Ishikawa (cell line): ENCODE measurements around the gene TTLL12.

ENCODE experiments used
- CEBPB ChIP-seq: IDR thresholded peaks from 2 replicates; pipeline ENCODE4 v1.6.1; 2012
- CREB1 ChIP-seq: IDR thresholded peaks from 2 replicates; pipeline ENCODE4 v1.6.1; 2012; ENCODE audit warnings: low read depth
- EGR1 ChIP-seq: IDR thresholded peaks from 2 replicates; pipeline ENCODE4 v1.6.1; 2012
- EP300 ChIP-seq: IDR thresholded peaks from 2 replicates; pipeline ENCODE4 v1.6.1; 2012; ENCODE audit warnings: borderline replicate concordance
- FOXM1 ChIP-seq: IDR thresholded peaks from 2 replicates; pipeline ENCODE4 v1.6.1; 2012; ENCODE audit warnings: low read depth, borderline replicate concordance
- NFIC ChIP-seq: IDR thresholded peaks from 2 replicates; pipeline ENCODE4 v1.6.1; 2012
- RAD21 ChIP-seq: IDR thresholded peaks from 2 replicates; pipeline ENCODE4 v1.6.1; 2012; ENCODE audit warnings: low read depth
- TAF1 ChIP-seq: IDR thresholded peaks from 2 replicates; pipeline ENCODE4 v1.6.1; 2012; ENCODE audit warnings: low read depth, mild to moderate bottlenecking
- TCF12 ChIP-seq: IDR thresholded peaks from 2 replicates; pipeline ENCODE4 v1.6.1; 2012; ENCODE audit warnings: low read depth
- TEAD4 ChIP-seq: IDR thresholded peaks from 2 replicates; pipeline ENCODE4 v1.6.1; 2012
- YY1 ChIP-seq: IDR thresholded peaks from 2 replicates; pipeline ENCODE4 v1.6.1; 2012; ENCODE audit warnings: low read depth
- ZBTB7A ChIP-seq: IDR thresholded peaks from 2 replicates; pipeline ENCODE4 v1.6.1; 2012; ENCODE audit warnings: low read depth
- TF ChIP-seq, protein P1 (sequence below): IDR thresholded peaks from 2 replicates; pipeline ENCODE4 v1.6.1; 2012
- TF ChIP-seq, protein P2 (sequence below): IDR thresholded peaks from 2 replicates; pipeline ENCODE4 v1.6.1; 2012; ENCODE audit warnings: low read depth, mild to moderate bottlenecking
- TF ChIP-seq, protein P3 (sequence below): IDR thresholded peaks from 2 replicates; pipeline ENCODE4 v1.6.1; 2012

The TTLL12 gene

DNA sequence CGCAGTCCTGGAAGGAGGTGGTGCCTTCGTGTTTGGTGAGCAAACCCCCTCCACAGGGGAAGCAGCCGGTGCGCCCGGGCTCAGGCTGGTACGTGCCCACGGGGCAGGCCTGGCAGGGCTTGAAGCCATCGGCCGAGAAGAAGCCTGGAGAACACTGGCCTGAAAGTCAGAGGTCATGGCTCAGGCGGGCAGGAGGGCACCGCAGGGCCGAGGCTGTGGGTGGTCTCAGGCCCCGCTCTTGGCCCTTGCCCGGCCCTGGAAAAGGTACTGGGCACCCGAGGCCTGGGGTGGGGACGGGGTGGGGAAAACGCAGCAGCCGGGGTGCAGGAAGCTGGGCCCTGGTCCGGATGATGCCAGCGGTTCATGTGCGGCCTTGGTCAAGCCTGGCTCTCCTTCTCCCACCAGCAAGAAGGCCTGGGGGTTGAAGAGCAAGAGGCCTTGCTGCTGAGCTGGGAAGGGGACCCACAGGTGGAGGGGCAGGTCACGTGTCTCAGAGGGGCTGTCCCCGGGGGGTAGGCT, 25.6 kb upstream of the TTLL12 start:
- TF ChIP-seq TCF12 = no peak
- TF ChIP-seq ZBTB7A = no peak
- TF ChIP-seq, protein P1, sequence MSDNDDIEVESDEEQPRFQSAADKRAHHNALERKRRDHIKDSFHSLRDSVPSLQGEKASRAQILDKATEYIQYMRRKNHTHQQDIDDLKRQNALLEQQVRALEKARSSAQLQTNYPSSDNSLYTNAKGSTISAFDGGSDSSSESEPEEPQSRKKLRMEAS = no peak
- no peak for TF ChIP-seq CEBPB
- TF ChIP-seq YY1 = no peak
- TF ChIP-seq TAF1 = no peak
- no peak for TF ChIP-seq EP300
- TF ChIP-seq FOXM1 = no peak
- TF ChIP-seq EGR1 = no peak
- TF ChIP-seq, protein P2, sequence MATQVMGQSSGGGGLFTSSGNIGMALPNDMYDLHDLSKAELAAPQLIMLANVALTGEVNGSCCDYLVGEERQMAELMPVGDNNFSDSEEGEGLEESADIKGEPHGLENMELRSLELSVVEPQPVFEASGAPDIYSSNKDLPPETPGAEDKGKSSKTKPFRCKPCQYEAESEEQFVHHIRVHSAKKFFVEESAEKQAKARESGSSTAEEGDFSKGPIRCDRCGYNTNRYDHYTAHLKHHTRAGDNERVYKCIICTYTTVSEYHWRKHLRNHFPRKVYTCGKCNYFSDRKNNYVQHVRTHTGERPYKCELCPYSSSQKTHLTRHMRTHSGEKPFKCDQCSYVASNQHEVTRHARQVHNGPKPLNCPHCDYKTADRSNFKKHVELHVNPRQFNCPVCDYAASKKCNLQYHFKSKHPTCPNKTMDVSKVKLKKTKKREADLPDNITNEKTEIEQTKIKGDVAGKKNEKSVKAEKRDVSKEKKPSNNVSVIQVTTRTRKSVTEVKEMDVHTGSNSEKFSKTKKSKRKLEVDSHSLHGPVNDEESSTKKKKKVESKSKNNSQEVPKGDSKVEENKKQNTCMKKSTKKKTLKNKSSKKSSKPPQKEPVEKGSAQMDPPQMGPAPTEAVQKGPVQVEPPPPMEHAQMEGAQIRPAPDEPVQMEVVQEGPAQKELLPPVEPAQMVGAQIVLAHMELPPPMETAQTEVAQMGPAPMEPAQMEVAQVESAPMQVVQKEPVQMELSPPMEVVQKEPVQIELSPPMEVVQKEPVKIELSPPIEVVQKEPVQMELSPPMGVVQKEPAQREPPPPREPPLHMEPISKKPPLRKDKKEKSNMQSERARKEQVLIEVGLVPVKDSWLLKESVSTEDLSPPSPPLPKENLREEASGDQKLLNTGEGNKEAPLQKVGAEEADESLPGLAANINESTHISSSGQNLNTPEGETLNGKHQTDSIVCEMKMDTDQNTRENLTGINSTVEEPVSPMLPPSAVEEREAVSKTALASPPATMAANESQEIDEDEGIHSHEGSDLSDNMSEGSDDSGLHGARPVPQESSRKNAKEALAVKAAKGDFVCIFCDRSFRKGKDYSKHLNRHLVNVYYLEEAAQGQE = no peak
- no peak for TF ChIP-seq NFIC
- TF ChIP-seq, protein P3, sequence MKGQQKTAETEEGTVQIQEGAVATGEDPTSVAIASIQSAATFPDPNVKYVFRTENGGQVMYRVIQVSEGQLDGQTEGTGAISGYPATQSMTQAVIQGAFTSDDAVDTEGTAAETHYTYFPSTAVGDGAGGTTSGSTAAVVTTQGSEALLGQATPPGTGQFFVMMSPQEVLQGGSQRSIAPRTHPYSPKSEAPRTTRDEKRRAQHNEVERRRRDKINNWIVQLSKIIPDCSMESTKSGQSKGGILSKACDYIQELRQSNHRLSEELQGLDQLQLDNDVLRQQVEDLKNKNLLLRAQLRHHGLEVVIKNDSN = no peak
- TF ChIP-seq CREB1 = no peak
- no peak for TF ChIP-seq RAD21
- TF ChIP-seq TEAD4 = no peak

DNA sequence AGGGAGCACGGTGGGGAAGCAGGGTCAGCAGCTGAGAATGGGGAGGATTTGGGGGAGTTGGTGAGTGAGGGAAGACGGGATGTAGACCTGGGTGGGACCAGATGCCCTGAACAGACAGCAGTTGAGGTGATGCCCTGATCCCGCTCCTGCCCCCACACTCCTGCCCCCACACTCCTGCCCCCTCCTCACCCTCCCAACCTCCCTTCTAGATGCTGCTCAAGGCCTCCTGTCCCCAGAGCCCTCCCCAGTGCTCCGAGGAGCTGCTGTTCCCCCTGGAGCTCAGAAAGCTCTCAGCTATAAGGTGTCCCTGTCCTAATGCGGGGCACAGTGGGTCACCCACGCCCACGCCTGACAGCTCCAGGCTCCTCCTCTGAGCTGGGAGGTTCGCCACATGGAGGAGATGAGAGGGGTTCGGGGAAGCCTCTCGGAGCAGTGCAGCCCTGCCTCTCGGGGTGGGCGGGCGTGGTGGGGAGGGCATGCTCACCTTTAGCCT, 25.1 kb upstream of the TTLL12 start:
- TF ChIP-seq CEBPB = no peak
- TF ChIP-seq FOXM1 = no peak
- TF ChIP-seq TCF12 = no peak
- no peak for TF ChIP-seq TAF1
- no peak for TF ChIP-seq CREB1
- TF ChIP-seq, protein P3 = no peak
- no peak for TF ChIP-seq YY1
- TF ChIP-seq EP300 = no peak
- TF ChIP-seq RAD21 = no peak
- no peak for TF ChIP-seq NFIC
- TF ChIP-seq, protein P2 = no peak
- no peak for TF ChIP-seq ZBTB7A

DNA sequence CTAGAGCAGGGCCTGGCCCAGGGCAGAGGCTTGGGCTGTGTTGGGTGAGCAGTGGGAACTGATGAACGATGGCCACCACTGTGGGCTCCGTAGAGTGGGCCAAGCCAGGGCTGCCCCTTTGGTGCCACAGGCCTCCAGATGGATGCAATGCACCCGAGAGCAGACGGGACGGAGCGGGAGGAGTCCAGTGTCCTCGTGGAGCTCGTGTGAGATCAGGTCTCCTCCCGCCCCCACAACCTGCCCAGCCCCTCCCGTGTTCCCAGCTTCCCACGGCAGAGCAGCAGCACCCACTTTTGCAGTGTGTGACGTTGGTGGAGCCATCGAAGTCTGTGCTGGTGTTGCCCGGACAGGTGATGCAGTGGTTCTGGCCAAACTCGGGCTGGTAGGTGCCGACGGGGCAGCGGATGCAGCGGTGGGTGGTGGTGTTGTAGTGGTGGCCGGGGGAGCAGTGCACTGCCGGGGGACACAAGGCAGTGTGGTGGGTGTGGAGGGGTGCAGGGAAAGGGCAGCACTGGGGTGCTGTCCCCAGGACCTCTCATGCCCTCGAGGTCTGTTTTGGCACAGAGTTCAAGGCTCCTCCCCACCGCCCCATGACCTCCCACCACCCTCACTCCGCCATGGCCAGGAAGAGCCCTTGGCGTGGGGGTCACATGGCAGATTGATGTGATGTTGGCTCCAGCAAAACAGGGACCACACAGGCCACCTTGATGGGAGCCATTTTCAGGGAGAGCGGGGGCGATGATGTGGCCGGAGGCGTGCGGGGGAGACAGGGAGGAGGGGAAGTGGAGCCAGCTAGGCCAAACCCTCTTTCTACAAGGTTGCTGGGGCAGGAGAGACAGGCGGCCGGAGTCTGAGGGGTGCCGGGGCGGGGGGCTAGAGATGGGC, 23.9 kb upstream of the TTLL12 start:
- TF ChIP-seq EGR1 (no peak), EP300 (no peak), RAD21 (no peak), TCF12 (no peak), FOXM1 (no peak), NFIC (no peak), CEBPB (no peak), TAF1 (no peak), TEAD4 (no peak), YY1 (no peak), ZBTB7A (no peak)
- TF ChIP-seq, protein P2 = no peak
- TF ChIP-seq, protein P3 = no peak
- TF ChIP-seq, protein P1 = no peak
